H1 (cell line): ENCODE data around the gene DCP2. TPM values are rescaled to one million over a fixed set of nuclear protein-coding genes. Genes with fewer than 3 reads are reported as not detected.

Source experiments
- CTCF ChIA-PET: fragments of 300-600 bp; sonication (Branson Sonifier 250); formaldehyde crosslinking; loops from one replicate; lab custom pipeline; 2021; ENCODE audit not compliant: partially characterized antibody; lab: Charles Lee
- POLR2A ChIA-PET: fragments of 300-600 bp; sonication (Branson Sonifier 250); formaldehyde crosslinking; loops from one replicate; lab custom pipeline; 2021; ENCODE audit warnings: inconsistent platforms; ENCODE audit not compliant: partially characterized antibody; lab: Charles Lee
- DNase-seq, 2 experiments: peaks; one replicate each; pipeline versions ENCODE4 v3.0.0 to v3.0.0-alpha.2; 2010 to 2022; ENCODE audit warnings: low spot score in 2 of 2, low read depth in 1 of 2, mixed read lengths in 1 of 2
- FAIRE-seq: peaks from 2 replicates; lab custom pipeline; 2011; peaks lifted over from hg19 to GRCh38; lab: Jason Lieb, UNC
- H2AFZ ChIP-seq: 2 replicates; pipeline ENCODE4 v1.8.1; 2012; ENCODE audit warnings: low read length, inconsistent platforms
- H2AK5ac ChIP-seq: 2 replicates; pipeline ENCODE4 v1.6.1; 2013; ENCODE audit warnings: low read depth, low read length
- H2BK120ac ChIP-seq: replicated peaks from 2 replicates; pipeline ENCODE3; 2013; ENCODE audit warnings: low read depth, low read length, inconsistent platforms
- H2BK12ac ChIP-seq: 2 replicates; pipeline ENCODE4 v1.6.1; 2013; ENCODE audit warnings: low read depth, low read length
- H2BK15ac ChIP-seq: 2 replicates; pipeline ENCODE4 v1.6.1; 2013; ENCODE audit warnings: low read length
- H2BK20ac ChIP-seq: 2 replicates; pipeline ENCODE4 v1.6.1; 2013; ENCODE audit warnings: low read length
- H2BK5ac ChIP-seq: 2 replicates; pipeline ENCODE4 v1.6.1; 2013; ENCODE audit warnings: low read depth, low read length
- H3K14ac ChIP-seq: 2 replicates; pipeline ENCODE4 v1.6.1; 2013; ENCODE audit warnings: inconsistent platforms; ENCODE audit not compliant: insufficient read length
- H3K18ac ChIP-seq: 2 replicates; pipeline ENCODE4 v1.6.1; 2013; ENCODE audit warnings: low read length; ENCODE audit errors: extremely low read depth
- H3K23ac ChIP-seq: 2 replicates; pipeline ENCODE4 v1.6.1; 2013; ENCODE audit warnings: inconsistent platforms; ENCODE audit not compliant: insufficient read length
- H3K23me2 ChIP-seq: 2 replicates; pipeline ENCODE4 v1.6.1; 2013; ENCODE audit warnings: low read depth, low read length
- H3K27ac ChIP-seq: 2 replicates; pipeline ENCODE4 v1.6.1; 2011; ENCODE audit warnings: low read depth, low read length, inconsistent platforms
- H3K27me3 ChIP-seq, 4 experiments: replicated peaks in 1 of 4; 1 replicate in 1 of 4; 2 replicates in 3 of 4; pipeline versions ENCODE4 v1.6.1 to v1.8.1; 2011 to 2013; ENCODE audit warnings: low read length in 3 of 4, mild to moderate bottlenecking in 3 of 4, inconsistent platforms in 2 of 4, mixed read lengths in 2 of 4, moderate library complexity in 1 of 4; ENCODE audit not compliant: control insufficient read depth in 3 of 4, insufficient read depth in 3 of 4; ENCODE audit errors: extremely low read depth in 1 of 4
- H3K36me3 ChIP-seq, 4 experiments: 2 replicates each; pipeline versions ENCODE4 v1.6.1 to v1.8.1; 2011 to 2013; ENCODE audit warnings: mild to moderate bottlenecking in 4 of 4, low read length in 3 of 4, moderate library complexity in 2 of 4, control low read depth in 1 of 4, inconsistent platforms in 1 of 4; ENCODE audit not compliant: insufficient read depth in 4 of 4, control insufficient read depth in 2 of 4
- H3K4ac ChIP-seq: replicated peaks from 2 replicates; pipeline ENCODE3; 2013; ENCODE audit warnings: low read length, low read depth, mixed read lengths, inconsistent platforms; ENCODE audit not compliant: insufficient read length
- H3K4me1 ChIP-seq, 4 experiments: replicated peaks in 1 of 4; 1 replicate in 1 of 4; 2 replicates in 3 of 4; pipeline versions ENCODE4 v1.6.1 to v1.8.1; 2011 to 2013; ENCODE audit warnings: low read length in 3 of 4, inconsistent platforms in 2 of 4, mixed read lengths in 1 of 4; ENCODE audit not compliant: insufficient read depth in 4 of 4, control insufficient read depth in 3 of 4
- H3K4me2 ChIP-seq, 2 experiments: 2 replicates each; pipeline versions ENCODE4 v1.6.1 to v1.8.1; 2011 to 2013; ENCODE audit warnings: low read depth in 2 of 2, low read length in 2 of 2, control low read depth in 1 of 2, inconsistent platforms in 1 of 2, mild to moderate bottlenecking in 1 of 2; ENCODE audit not compliant: insufficient read depth in 1 of 2
- H3K4me3 ChIP-seq, 4 experiments: fragments of 200-600, 300-600 bp in 1 of 4; sonication (generic), shearing (Covaris generic), sonication (Bioruptor Twin) in 1 of 4; 2 replicates each; pipeline versions ENCODE4 v1.5.1 to v1.8.1; 2011 to 2016; ENCODE audit warnings: low read length in 4 of 4, low read depth in 3 of 4, control low read depth in 2 of 4, inconsistent platforms in 2 of 4, mild to moderate bottlenecking in 2 of 4, mixed read lengths in 1 of 4, moderate library complexity in 1 of 4; ENCODE audit not compliant: insufficient read depth in 2 of 4; ENCODE audit errors: extremely low read depth in 1 of 4
- H3K56ac ChIP-seq: replicated peaks from 2 replicates; pipeline ENCODE3; 2013; ENCODE audit warnings: low read depth, mild to moderate bottlenecking, mixed read lengths, low read length, inconsistent platforms; ENCODE audit not compliant: insufficient read length
- H3K79me1 ChIP-seq: 2 replicates; pipeline ENCODE4 v1.6.1; 2013; ENCODE audit warnings: low read depth, low read length, control low read depth
- H3K79me2 ChIP-seq, 2 experiments: 2 replicates each; pipeline versions ENCODE4 v1.6.1 to v1.8.1; 2012 to 2013; ENCODE audit warnings: low read length in 2 of 2, mild to moderate bottlenecking in 2 of 2, inconsistent platforms in 1 of 2; ENCODE audit not compliant: insufficient read depth in 2 of 2, control insufficient read depth in 1 of 2
- H3K9ac ChIP-seq, 4 experiments: replicated peaks in 1 of 4; 1 replicate in 1 of 4; 2 replicates in 3 of 4; pipeline versions ENCODE4 v1.6.1 to v1.8.1; 2011 to 2013; ENCODE audit warnings: low read depth in 3 of 4, low read length in 3 of 4, control low read depth in 2 of 4, mild to moderate bottlenecking in 2 of 4, moderate library complexity in 2 of 4, inconsistent platforms in 1 of 4; ENCODE audit errors: extremely low read depth in 1 of 4
- H3K9me3 ChIP-seq, 2 experiments: 2 replicates each; pipeline versions ENCODE4 v1.6.1 to v1.8.1; 2012 to 2013; ENCODE audit warnings: mild to moderate bottlenecking in 2 of 2, moderate library complexity in 2 of 2, control low read depth in 1 of 2, inconsistent platforms in 1 of 2, low read depth in 1 of 2, low read length in 1 of 2, mixed read lengths in 1 of 2; ENCODE audit not compliant: insufficient read depth in 2 of 2
- H4K20me1 ChIP-seq, 2 experiments: replicated peaks in 1 of 2; 2 replicates each; pipeline versions ENCODE3 to v1.8.1; 2011 to 2013; ENCODE audit warnings: inconsistent platforms in 2 of 2, low read length in 2 of 2, mild to moderate bottlenecking in 1 of 2; ENCODE audit not compliant: insufficient read depth in 2 of 2, control insufficient read depth in 1 of 2
- H4K5ac ChIP-seq: 2 replicates; pipeline ENCODE4 v1.6.1; 2013; ENCODE audit warnings: low read length, low read depth, mixed read lengths, inconsistent platforms; ENCODE audit not compliant: insufficient read length
- H4K8ac ChIP-seq: 2 replicates; pipeline ENCODE4 v1.8.0; 2013; ENCODE audit warnings: mild to moderate bottlenecking, moderate library complexity, low read length, inconsistent platforms; ENCODE audit not compliant: insufficient read depth; ENCODE audit errors: extremely low read depth
- H4K91ac ChIP-seq: replicated peaks from 2 replicates; pipeline ENCODE3; 2013; ENCODE audit warnings: low read length, mixed read lengths, inconsistent platforms; ENCODE audit not compliant: insufficient read length
- ATF2 ChIP-seq: IDR thresholded peaks from 2 replicates; pipeline ENCODE4 v1.6.1; 2012; ENCODE audit warnings: low read length, inconsistent platforms
- CEBPB ChIP-seq: IDR thresholded peaks from 2 replicates; pipeline ENCODE4 v1.6.1; 2012; ENCODE audit warnings: low read depth, low read length
- JUN ChIP-seq: IDR thresholded peaks from 2 replicates; pipeline ENCODE4 v1.6.1; 2011; ENCODE audit warnings: low read depth, mild to moderate bottlenecking, improper control_type of control experiment, low read length
- NANOG ChIP-seq: IDR thresholded peaks from 2 replicates; pipeline ENCODE4 v1.6.1; 2011; ENCODE audit warnings: low read length, low read depth, mild to moderate bottlenecking, inconsistent platforms; ENCODE audit not compliant: insufficient read depth, poor library complexity, severe bottlenecking
- RFX5 ChIP-seq: IDR thresholded peaks from 2 replicates; pipeline ENCODE4 v1.6.1; 2011; ENCODE audit warnings: low read depth, low read length, improper control_type of control experiment, borderline replicate concordance
- RNF2 ChIP-seq: fragments of 200-900, 300-1000 bp; sonication (generic); IDR thresholded peaks from 2 replicates; pipeline ENCODE4 v1.7.1; 2016; ENCODE audit warnings: borderline replicate concordance, low read depth, mild to moderate bottlenecking, antibody characterized with exemption, low read length; ENCODE audit not compliant: poor library complexity, severe bottlenecking; ENCODE audit errors: missing control alignments
- RXRA ChIP-seq: IDR thresholded peaks from 2 replicates; pipeline ENCODE4 v1.6.1; 2011; ENCODE audit warnings: low read depth, mild to moderate bottlenecking, low read length, moderate library complexity; ENCODE audit not compliant: insufficient read depth
- SIRT6 ChIP-seq: IDR thresholded peaks from one replicate; pipeline ENCODE4 v1.7.1; 2012; ENCODE audit warnings: low read length, inconsistent platforms
- TEAD4 ChIP-seq: IDR thresholded peaks from 2 replicates; pipeline ENCODE4 v1.6.1; 2012; ENCODE audit warnings: low read depth, low read length, inconsistent platforms, mixed read lengths
- YY1 ChIP-seq: IDR thresholded peaks from 2 replicates; pipeline ENCODE4 v1.6.1; 2011; ENCODE audit warnings: low read depth, mild to moderate bottlenecking, low read length
- WGBS, 2 experiments: shearing (Covaris generic) in 1 of 2; methylation state at CpG; one replicate each; pipeline versions ENCODE4 v1.1.6 to v1.1.7; 2013 to 2015; ENCODE audit warnings: low lambda C conversion rate in 2 of 2, mixed read lengths in 2 of 2, inconsistent platforms in 1 of 2, low coverage in 1 of 2, missing lambda C conversion rate in 1 of 2; ENCODE audit not compliant: insufficient replicate concordance in 2 of 2, insufficient coverage in 1 of 2, insufficient read length in 1 of 2; ENCODE audit errors: extremely low coverage in 1 of 2, missing lambda C conversion rate in 1 of 2; 5-methylcytosine and 5-hydroxymethylcytosine counted together
- polyA plus RNA-seq, 7 experiments: library from polyadenylated mRNA; depleted of rRNA in 3 of 7; stranded (reverse) in 5 of 7; unstranded in 2 of 7; fragments of >200 nt in 5 of 7; fragments of 200-250 nt in 2 of 7; gene quantifications; 1 replicate in 5 of 7; 2 replicates in 1 of 7; 4 replicates in 1 of 7; pipeline versions ENCODE4 v1.2.1 to v1.2.3, GENCODE V29; 2011 to 2013; ENCODE audit warnings: missing spikeins in 2 of 7, mixed read lengths in 2 of 7
- total RNA-seq: library from RNA; stranded (reverse); fragmentation: NEBNext Ultra II Directional; extraction: Animal tissue kit (Norgen Biotek cat#: 25700); gene quantifications from 2 replicates; pipeline ENCODE4 v1.2.1, GENCODE V29; 2021
- TF ChIP-seq, protein P1 (sequence below): IDR thresholded peaks from 2 replicates; pipeline ENCODE4 v1.6.1; 2011; ENCODE audit warnings: low read length, improper control_type of control experiment

DCP2 gene
- total and polyA plus RNA-seq, 2 of the 8 experiments (the other 6 are each of a cell fraction or from before 2014, with no cell fraction given): 14.4 to 162 TPM

DNA sequence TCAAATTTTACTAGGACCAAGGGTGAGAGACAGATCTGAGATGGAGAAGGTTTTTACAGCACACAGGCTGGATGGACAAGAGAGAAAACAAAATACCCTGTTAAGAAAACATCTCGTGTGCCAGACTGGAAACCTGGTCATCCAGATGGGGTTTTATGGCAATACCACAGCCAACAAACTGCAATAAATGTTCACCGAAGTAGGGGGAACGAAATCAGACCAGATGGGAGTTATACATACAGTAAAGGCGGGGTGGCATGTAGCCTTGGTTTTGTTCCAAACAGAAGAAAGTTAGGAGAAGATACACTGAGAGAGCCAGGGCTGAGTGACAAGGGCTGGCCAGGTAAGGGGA is 63.3 kb downstream of the DCP2 start:
- Histone ChIP-seq H3K18ac (no peak overlapping the region), H4K91ac (no peak overlapping the region), H3K4ac (no peak overlapping the region), H2BK12ac (no peak overlapping the region), H3K79me2 (no peaks in the 10 kb centered on the region), H3K23me2 (no peaks in the 10 kb centered on the region), H2BK15ac (no peak overlapping the region), H3K14ac (no peak overlapping the region), H3K27me3 (no peaks in the 10 kb centered on the region), H3K27ac (no peak overlapping the region), H3K9me3 (no peaks in the 10 kb centered on the region), H4K8ac (no peak overlapping the region), H3K4me1 (peaks cover 2 to 8% (median 2%) of the 10 kb centered on the region in 4 experiments; a peak in 5 of 7 replicates), H2BK20ac (no peak overlapping the region), H3K9ac (no peak overlapping the region), H3K79me1 (no peaks in the 10 kb centered on the region), H3K4me2 (no peak overlapping the region), H3K4me3 (no peak overlapping the region), H3K56ac (no peak overlapping the region), H2AK5ac (no peak overlapping the region), H2AFZ (no peak overlapping the region), H4K5ac (no peak overlapping the region), H4K20me1 (no peaks in the 10 kb centered on the region), H2BK120ac (no peak overlapping the region), H2BK5ac (no peak overlapping the region), H3K36me3 (no peaks in the 10 kb centered on the region), H3K23ac (no peak overlapping the region)
- TF ChIP-seq CEBPB (no peak), RNF2 (no peak), ATF2 (no peak), YY1 (no peak), JUN (no peak), SIRT6 (no peak), RFX5 (no peak), NANOG (no peak), RXRA (no peak), TEAD4 (no peak)
- TF ChIP-seq, protein P1, sequence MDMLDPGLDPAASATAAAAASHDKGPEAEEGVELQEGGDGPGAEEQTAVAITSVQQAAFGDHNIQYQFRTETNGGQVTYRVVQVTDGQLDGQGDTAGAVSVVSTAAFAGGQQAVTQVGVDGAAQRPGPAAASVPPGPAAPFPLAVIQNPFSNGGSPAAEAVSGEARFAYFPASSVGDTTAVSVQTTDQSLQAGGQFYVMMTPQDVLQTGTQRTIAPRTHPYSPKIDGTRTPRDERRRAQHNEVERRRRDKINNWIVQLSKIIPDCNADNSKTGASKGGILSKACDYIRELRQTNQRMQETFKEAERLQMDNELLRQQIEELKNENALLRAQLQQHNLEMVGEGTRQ: no peak
- POLR2A ChIA-PET: no interaction called here
- DNase-seq: peak in 1 of 2 experiments; percentile 27
- CTCF ChIA-PET: interaction anchor here (1.1 to 1.5 kb wide), 2 partner anchors 33 to 340 kb away, joined by 3 to 4 read pairs; no protein-coding TSS in a partner anchor
- 87% methylated on average over 4 of the region's 4 CpGs; no CpG with 5 or more reads in 1 of the 2 experiments for whole genome bisulfite sequencing, 2 experiments
- no peak for FAIRE-seq
